Breast epithelium (tissue), 3 donors: ENCODE measurements around the gene PARP9.

Experiments used
- CTCF ChIP-seq, 3 donors: fragments of 450-650 bp; IDR thresholded peaks; one replicate each; pipeline ENCODE4 v1.5.1; 2016 to 2017; ENCODE audit warnings: antibody characterized with exemption in 3 of 3, mild to moderate bottlenecking in 3 of 3, moderate library complexity in 3 of 3
- POLR2A ChIP-seq: fragments of 450-650 bp; IDR thresholded peaks from one replicate; pipeline ENCODE4 v1.6.1; 2016; ENCODE audit warnings: antibody characterized with exemption, mild to moderate bottlenecking, moderate library complexity

- no peak for TF ChIP-seq CTCF (IDR thresholded peaks at IDR 0.05)
- TF ChIP-seq POLR2A: no peak
Measured at GRCh38 chr3:122603056-122603455, 39.0 kb upstream of the PARP9 start.
